GM19438 (cell line): ENCODE measurements around the gene TBC1D16.
"Not testable (repeated sequence)": the region's sequence is repeated elsewhere in the genome, so short reads cannot be mapped to it uniquely, and the experiment has no call there.

Experiments
- ATAC-seq: cut with Tn5 transposase; IDR thresholded peaks from one replicate; pipeline ENCODE4 v1.9.1; 2021; ENCODE audit warnings: low read depth; ENCODE audit not compliant: unreplicated experiment

TBC1D16 gene

DNA sequence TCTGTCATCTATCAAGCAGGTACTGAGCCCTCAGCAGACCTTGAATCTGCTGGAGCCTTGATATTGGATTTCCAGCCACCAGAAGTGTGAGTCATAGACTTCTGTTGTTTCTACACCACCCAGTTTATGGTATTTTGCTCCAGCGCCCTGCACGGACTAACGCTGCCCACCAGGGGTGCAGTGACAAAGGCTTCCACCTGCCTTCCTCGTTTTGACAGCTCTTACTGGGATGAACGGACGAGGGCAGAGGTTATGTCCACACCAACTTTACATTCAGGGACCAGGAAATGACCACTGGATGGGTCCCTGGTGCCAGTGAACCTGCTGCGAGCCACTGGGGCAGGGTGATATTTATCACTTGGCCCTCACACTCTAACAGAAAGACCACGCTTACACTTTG lies 129.8 kb downstream of the TBC1D16 start:
- no peak for ATAC-seq

DNA sequence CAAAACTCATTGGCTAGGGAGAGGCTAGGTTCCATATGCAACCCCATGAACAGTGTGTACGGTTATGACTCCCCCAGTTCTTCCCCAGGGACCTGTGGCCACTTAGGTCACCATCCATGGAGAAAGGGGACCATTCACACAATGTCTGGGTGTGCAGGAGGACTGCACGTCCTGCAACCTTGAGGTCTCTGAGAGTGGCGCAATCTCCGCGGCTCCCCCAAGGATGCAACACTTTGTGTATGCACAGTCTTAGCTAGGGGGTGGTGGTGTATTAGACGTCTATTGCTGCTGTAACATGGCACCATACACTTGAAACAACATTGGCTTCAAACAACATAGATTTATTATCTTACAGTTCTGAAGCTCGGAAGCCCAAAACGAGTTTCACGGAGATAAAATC lies 130.8 kb downstream of the TBC1D16 start:
- ATAC-seq = no peak

DNA sequence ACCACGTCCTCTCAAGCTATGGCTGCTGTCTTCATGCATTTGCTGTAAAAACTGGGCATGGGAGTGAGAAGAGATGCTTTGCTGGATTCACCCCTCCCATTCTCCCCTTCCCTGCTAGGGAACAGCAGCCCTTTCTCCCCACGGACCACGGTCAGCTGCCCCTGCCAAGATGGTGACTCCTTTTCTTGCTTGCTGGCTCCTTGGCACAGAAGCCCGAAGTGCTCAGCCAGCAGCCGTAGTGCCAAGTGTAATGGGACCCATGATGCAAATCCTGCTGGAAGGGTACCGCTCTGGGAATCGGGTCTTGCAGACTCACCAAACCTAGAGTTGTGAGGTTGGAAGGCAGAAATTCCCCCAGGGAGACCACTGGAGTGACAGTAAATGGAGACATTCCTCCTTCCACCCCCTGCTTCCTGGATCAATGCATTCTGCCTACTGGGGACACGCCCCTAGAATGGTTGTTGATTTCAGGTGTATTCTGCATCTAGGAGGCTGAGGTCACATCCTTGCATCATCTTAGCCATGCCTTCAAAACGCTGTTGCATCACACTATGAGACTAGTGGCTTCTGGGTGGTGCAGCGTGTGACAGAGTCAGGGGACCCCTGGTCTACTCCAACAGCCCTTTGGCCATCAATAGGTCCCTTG lies 133.4 kb downstream of the TBC1D16 start:
- ATAC-seq = no peak

GRCh38 chr17:79901131-79901530 lies 134.5 kb downstream of the TBC1D16 start:
- ATAC-seq = no peak

DNA sequence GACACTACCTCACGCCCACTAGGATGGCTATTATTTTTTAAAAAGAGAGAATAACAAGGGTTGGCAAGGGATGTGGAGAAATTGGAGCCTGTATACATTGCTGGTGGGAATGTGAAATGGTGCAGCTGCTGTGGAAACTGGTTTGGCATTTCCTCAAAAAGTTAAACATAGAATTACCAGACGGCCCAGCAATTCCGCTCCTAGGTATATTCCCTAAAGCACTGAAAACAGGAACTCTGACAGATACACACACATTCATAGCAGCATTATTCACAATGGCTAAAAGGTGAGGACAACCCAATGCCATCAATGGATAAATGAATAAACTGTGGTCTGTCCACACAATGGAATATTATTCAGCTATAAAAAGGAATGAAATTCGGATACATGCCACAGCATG lies 136.1 kb downstream of the TBC1D16 start:
- ATAC-seq = no peak

DNA sequence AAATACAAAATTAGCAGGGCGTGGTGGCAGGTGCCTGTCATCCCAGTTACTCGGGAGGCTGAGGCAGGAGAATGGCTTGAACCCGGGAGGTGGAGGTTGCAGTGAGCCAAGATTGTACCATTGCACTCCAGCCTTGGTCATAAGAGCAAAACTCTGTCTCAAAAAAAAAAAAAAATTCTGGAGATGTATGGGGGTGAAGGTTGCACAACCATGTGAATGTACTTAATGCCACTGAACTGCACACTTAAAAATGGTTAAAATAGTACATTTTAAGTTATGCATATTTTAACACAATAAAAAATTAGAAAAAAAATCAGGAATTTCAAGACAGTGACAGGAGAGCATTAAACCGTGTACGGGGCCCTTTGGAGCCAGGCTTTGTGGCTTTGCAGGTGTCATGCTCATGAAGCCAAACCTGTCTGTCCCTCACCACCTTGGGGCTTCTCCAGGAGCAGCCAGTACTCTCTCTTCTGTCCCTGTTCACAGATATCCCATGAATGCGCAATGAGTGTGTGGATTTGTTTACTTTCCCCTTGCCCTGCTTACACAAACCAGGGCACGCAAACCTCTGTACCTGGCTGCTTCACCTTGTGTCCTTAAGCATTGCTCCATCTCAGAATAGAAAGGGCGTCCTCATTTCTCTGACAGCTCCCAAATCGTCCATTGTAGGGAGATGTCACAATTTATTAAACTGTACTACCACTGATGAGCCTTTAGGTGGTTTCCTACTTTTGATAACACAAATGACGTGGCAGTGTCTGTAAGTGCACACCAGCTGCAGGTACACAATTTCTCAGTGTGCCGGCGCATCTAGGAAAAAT lies 138.2 kb downstream of the TBC1D16 start:
- no peak for ATAC-seq

- not testable (repeated sequence) for ATAC-seq
Observed at GRCh38 chr17:79893457-79893856, 142.2 kb downstream of the TBC1D16 start.

DNA sequence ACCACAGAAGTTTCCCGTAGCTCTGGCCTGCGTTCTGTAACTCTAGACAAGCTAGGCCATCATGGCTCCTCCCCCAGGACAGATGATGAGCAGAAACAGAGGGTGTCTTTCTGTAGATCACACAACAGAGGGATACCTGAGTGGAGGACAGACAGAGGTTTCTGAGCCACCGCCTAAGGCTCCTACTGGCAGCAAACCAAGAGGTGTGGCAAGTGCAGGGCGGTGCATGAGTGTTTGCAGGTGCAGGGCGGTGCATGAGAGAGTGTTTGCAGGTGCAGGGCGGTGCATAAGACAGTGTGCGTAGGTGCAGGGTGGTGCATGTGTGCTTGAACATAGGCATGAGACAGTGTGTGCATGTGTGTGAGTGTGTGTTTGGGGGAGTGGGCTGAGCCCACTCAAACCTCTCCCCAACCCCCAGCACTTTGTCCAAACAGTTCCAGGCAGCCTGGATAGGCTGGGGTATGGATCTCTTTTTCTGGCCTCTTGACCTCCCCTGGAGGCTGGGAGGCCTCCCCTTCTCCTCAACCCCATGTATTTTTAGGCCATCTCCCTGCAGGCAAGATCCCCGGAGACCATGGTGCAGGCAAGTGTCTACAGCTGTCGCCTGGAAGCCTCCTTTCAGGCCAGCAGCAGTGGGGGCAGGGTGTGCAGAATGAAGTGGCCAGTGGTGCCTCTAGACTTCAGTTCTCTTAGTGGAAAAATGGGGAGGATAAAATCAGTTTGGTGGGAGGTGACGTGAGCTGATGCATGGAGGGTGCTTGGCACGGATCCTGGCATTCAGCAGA lies 143.0 kb downstream of the TBC1D16 start:
- ATAC-seq = no peak

GRCh38 chr17:79891113-79891730 lies 144.4 kb downstream of the TBC1D16 start:
- ATAC-seq = no peak

- no peak for ATAC-seq
Observed at GRCh38 chr17:79890706-79891105, 145.0 kb downstream of the TBC1D16 start.

- ATAC-seq = no peak
Observed at GRCh38 chr17:79888811-79889634, 146.6 kb downstream of the TBC1D16 start.

DNA sequence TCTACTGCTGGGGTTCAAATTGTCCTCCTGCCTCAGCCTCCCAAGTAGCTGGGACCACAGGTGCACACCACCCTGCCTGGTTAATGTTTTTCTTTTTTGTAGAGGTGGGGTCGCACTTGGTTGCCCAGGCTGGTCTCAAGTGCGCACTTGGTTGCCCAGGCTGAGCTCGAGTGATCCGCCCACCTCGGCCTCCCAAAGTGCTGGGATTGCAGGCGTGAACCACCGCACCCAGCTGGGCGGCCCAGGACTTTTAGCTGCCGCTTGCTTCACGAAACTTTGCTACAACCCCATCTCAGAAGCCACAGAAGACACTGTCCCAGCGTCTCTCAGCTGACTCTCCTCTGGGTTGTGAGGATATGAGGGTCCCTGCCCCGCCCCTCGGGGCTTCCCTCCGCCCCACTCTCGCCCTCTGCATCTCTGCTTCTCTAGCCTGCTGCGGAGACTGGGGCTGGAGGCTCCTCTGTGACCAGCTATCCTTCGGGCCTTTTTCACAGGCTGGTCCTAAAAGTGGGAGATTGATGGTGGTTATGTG lies 147.6 kb downstream of the TBC1D16 start:
- no peak for ATAC-seq

- ATAC-seq = no peak
Observed at GRCh38 chr17:79887451-79887991, 148.2 kb downstream of the TBC1D16 start.

DNA sequence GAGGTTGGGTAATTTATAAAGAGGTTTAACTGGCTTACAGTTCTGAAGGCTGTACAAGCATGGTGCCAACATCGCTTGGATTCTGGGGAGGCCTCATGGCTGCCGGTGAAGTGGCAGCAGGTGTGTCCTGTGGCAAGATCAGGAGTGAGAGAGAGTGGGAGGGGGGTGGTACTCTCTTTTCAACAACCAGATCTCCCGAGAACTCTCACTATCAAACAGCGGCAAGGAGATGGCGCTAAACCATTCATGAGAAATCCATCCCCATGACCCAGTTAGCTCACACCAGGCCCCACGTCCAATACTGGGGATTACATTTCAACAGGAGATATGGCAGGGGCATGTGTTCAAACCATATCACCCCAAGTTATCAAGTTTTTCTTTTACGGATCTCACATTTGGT lies 152.5 kb downstream of the TBC1D16 start:
- ATAC-seq = no peak
